H1 (cell line): ENCODE measurements around the gene MICU1. TPM values are rescaled to one million over a fixed set of nuclear protein-coding genes. Genes with fewer than 3 reads are reported as not detected.

Experiments used
- ATF2 ChIP-seq: IDR thresholded peaks from 2 replicates; pipeline ENCODE4 v1.6.1; 2012; ENCODE audit warnings: low read length, inconsistent platforms
- CTCF ChIP-seq, 3 experiments: IDR thresholded peaks; 1 replicate in 2 of 3; 2 replicates in 1 of 3; pipeline versions ENCODE4 v1.5.1 to v1.6.1; 2011; ENCODE audit warnings: low read length in 3 of 3, mild to moderate bottlenecking in 3 of 3, inconsistent platforms in 2 of 3, low read depth in 1 of 3, moderate library complexity in 1 of 3; ENCODE audit not compliant: insufficient read depth in 1 of 3; ENCODE audit errors: control extremely low read depth in 1 of 3
- JUN ChIP-seq: IDR thresholded peaks from 2 replicates; pipeline ENCODE4 v1.6.1; 2011; ENCODE audit warnings: low read depth, mild to moderate bottlenecking, improper control_type of control experiment, low read length
- TEAD4 ChIP-seq: IDR thresholded peaks from 2 replicates; pipeline ENCODE4 v1.6.1; 2012; ENCODE audit warnings: low read depth, low read length, inconsistent platforms, mixed read lengths
- polyA plus RNA-seq, 7 experiments: library from polyadenylated mRNA; depleted of rRNA in 3 of 7; stranded (reverse) in 5 of 7; unstranded in 2 of 7; fragments of >200 nt in 5 of 7; fragments of 200-250 nt in 2 of 7; gene quantifications; 1 replicate in 5 of 7; 2 replicates in 1 of 7; 4 replicates in 1 of 7; pipeline versions ENCODE4 v1.2.1 to v1.2.3, GENCODE V29; 2011 to 2013; ENCODE audit warnings: missing spikeins in 2 of 7, mixed read lengths in 2 of 7
- total RNA-seq: library from RNA; stranded (reverse); fragmentation: NEBNext Ultra II Directional; extraction: Animal tissue kit (Norgen Biotek cat#: 25700); gene quantifications from 2 replicates; pipeline ENCODE4 v1.2.1, GENCODE V29; 2021

MICU1 gene
- total and polyA plus RNA-seq, 2 of the 8 experiments (the other 6 are each of a cell fraction or from before 2014, with no cell fraction given) = 18.0 to 36.7 TPM

GRCh38 chr10:72567421-72567820 lies 58.5 kb downstream of the MICU1 start (continued):
- TF ChIP-seq ATF2 = no peak
- TF ChIP-seq TEAD4 = no peak
- TF ChIP-seq CTCF (IDR thresholded peaks at IDR 0.05; ENCODE audit: control extremely low read depth in 1 of 3, insufficient read depth in 1 of 3, low read depth in 1 of 3, low read length in 3 of 3) = no peak
- no peak for TF ChIP-seq JUN
- TF ChIP-seq, all 59 proteins: peak for 0
